HUDEP-2 (cell line): ENCODE measurements around the gene ADCK1.
"Not testable (repeated sequence)": the region's sequence is repeated elsewhere in the genome, so short reads cannot be mapped to it uniquely, and the experiment has no call there.

Source experiments
- DNase-seq, 76 experiments: peaks; one replicate each; lab custom pipeline; 2025; ENCODE audit not compliant: unreplicated experiment in 76 of 76; lab: John Stamatoyannopoulos, UW

ADCK1 gene, protein sequence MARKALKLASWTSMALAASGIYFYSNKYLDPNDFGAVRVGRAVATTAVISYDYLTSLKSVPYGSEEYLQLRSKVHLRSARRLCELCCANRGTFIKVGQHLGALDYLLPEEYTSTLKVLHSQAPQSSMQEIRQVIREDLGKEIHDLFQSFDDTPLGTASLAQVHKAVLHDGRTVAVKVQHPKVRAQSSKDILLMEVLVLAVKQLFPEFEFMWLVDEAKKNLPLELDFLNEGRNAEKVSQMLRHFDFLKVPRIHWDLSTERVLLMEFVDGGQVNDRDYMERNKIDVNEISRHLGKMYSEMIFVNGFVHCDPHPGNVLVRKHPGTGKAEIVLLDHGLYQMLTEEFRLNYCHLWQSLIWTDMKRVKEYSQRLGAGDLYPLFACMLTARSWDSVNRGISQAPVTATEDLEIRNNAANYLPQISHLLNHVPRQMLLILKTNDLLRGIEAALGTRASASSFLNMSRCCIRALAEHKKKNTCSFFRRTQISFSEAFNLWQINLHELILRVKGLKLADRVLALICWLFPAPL

DNA sequence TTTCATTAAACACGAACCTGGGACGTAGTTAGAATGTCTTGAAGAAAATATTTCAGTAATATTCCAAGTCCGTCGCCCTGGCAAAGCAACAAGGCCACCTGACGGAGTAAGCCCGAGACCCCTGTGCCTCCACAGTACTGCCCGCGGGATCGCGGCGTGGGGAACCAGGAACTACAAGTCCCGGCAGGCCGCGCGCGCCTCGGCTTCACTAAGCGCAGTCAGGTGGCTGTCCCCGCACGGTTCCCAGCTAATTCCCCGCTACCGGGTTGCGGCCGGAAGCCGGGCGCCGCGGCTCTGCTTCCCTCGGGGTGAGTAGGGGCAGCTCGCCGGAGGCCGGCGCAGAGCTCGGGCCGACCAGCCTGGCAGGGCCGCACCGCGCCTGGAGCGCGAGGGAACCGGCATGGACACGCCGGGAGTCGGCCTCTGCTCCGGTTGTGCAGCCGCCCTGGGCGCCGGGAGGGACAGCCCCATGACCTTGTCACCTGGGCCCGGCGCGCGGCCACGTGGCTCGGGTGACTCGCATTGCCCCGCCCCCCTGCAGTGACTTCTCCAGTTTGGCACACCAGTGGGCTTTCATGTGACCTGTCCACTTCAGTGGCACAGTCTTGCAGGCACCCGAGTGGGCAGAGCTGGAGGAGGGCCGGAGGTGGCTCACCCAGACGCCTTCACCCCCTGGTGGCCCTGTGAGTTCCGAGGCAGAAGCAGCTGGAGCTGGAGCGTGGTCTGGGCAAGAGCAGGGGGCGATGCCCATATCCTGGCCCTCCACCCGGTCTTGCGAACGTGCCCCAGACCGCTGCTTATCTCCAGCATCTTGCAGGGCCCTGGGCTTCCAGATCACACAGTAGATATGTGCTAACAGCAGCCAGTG, at the start of gene ADCK1:
ADCK1 (plus strand) TSS at position 247 of the 868 bp plus-strand sequence. CDS start 18,870 bp downstream, outside the sequence.
- DNase-seq, result peak; percentile 14 to 94 (median 82)

DNA sequence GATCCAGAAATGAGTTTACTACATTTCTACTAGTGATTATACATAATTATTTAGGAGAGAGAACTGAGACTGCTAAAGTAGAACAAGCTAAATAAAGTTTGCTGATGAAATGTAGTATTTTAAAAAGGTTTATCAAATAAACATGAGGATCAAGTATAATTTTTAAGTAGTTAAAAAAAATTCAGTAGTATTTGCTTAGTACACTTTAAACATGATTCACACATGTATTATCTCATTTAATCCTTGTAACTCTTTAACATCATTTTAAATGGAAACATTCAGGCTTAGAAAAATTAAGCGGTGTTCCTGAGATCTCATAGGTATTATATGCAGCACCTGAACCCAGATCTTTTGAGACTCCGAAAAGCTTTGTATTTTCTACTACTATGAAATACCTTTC, 47.6 kb upstream of the ADCK1 start:
- DNase-seq, result no peak

DNA sequence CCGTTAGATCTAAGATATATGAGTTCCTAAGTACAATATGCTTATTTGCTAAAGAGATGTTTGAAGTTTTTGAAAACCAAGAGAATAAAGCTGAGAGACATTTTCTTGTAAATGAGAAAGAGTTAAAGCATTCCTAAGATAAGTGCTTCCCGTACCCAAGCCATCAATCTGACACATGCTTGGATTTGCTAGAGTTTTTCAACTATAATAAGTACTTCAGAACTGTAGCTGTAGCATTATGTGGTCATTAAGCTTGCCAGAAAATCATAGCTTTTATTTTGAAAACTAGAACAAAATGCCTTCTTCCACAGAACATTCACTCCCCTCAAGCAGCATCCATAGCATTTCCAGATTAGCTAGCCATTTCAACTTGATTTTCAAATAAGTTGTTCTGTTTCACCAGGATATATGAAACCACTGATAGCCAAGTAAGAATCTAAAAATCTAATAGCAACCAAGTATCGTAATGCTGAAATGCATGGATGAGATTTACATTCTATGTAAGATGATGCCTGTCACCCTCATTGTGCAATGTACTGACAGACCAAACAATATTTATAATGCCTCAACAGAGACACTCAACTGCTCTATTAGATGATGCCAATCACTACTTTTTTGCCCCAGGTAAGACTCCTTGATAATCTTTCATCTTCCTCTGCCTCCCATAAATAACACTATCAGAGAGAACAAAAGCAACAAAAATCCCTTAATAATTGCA, 47.0 kb upstream of the ADCK1 start:
- no peak for DNase-seq

DNA sequence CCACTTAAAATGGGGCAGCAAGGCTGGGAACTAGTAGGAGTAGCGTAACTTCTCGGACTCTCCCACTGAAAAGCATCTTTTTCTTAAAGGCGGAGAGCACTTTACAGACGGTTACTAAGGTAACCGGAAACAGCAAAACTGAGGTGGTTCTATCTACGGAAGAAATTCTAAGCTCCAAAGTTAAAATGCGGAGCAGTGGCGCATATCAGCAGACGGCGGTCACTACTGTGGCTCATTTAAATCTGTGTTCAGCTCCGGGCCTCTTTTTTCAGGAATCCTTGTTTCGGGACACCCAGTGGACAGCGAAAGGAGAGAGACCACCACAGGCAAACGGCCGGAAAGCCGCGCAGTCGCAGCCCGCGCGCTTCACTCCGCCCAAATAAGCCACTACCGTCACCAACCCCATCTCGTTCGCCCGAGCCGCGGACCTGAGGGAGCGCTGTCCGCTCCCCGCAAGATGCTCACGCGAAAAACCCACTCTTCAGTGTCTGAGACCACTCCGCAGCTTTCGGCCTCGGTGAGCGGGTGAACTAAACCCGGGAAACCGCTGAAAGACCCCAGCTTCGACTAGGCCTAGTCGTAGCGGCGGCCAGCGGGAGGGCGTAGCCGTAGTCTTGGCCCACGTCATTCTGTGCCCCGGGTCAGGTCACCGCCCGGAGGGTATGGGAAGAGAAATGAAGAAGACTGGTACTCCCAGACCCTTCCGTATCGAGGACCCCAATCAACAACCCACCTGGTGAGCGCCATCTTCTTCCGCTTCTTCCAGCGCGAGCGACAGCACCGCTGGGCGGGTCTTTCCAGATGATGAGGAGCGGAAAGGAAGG, 39.3 kb upstream of the ADCK1 start, which contains the start of gene SNW1:
SNW1 (minus strand) TSS at position 776 of the 824 bp plus-strand sequence; CDS start at position 747, 29 bp downstream.
- DNase-seq, result peak in 65 of 76 experiments; percentile 4 to 92 (median 84)

DNA sequence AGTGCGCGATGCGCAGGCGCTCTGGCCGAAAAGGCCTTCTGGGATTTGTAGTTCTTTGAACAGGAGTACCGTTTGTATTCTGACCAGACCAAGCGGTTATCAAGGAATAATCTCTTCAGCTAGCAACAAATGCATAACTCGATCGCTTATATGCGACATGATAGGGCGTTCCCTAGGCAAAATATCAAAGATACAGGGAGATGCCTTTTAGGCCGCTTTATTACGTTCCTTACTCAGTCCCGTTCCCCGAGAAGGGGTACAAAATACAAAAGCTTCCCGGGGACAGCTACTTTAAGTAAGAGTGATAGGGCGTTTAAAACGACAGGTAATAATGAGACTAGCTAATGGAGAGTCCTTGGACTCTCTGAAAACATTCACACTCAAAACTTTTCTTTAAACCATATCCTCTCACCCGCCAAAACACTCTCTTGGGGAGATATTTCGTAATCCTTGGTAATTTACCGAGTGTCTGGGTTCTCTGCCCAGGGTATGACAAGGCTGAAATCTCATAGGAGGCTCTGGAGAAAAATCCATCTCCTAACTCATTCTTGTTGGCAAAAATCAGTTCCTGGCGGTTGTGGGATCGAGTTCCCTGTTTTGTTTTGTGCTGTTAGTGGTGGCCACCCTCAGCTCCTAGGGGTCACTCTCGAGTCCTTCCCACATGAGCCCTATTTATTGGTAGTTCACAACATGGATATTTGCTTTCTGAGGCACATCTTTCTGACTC, 38.5 kb upstream of the ADCK1 start:
- peak in 37 of 76 experiments; percentile 3 to 95 (median 81) for DNase-seq

DNA sequence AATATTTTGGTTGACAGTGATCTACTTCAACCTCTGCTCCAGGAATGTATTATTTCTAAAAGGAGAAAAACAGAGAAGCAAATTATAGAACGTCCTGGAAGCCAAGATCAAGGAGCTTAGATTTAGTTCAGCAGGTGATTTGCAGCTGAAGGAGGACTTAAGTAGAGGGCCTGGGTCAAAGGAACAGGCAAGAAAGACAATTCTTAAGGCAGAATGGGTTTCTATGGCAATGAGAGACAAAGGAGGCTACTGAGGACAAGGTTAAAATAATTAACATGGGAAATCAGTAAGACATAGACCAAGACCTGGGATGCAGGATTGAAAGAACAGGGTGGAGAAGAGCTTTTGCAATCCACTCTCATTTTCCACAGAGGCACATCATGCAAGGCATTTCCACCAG, 36.6 kb upstream of the ADCK1 start:
- DNase-seq, result no peak

DNA sequence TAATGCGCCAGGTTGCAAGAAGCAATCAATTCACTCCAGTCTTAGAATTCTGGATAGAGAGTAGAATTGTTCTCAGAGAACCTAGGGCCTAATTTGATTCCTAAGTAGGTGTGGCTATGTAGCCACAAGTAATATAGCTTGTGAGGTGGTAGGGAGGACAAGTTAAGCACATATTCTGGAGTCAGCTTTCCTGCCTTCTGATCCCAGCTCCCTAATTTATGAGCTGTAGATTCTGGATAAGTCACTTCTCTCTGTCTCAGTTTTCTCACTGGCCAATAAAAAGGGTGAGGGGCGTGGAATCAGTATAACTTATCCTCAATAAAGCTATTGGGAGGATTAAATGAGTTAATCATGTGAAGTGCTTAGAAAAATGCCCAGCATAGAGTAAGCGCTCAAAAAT, 35.9 kb upstream of the ADCK1 start:
- DNase-seq, result no peak

DNA sequence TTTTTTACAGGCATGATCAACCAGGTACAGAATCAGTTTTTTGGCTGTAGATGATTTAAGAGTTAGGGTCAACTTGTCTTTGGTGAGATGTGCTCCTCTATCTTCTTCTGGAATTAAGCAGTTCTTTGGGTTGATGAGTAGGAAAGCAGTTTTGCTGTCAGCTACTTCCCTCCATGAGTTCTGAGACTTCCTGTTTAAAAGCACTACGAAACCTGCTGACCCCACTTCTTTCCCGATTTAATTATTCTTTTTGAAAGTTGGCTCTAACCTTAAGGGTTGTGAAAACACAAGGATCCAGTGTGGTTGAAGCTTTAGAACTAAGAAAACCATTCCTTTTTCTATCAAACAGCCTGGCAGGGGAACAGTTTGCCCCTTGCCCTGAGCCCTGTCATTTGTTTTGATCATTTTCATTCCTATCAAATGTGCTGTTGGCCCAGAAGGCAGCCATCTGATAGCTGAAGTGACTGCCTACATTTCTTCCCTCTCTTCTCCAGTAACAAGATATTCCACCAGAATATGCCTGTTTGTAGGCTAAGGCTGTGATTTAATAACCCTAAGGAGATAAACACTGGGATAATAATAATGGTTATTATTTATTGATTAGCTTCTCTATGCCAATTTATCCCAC, 31.4 kb upstream of the ADCK1 start:
- not testable (repeated sequence) for DNase-seq

DNA sequence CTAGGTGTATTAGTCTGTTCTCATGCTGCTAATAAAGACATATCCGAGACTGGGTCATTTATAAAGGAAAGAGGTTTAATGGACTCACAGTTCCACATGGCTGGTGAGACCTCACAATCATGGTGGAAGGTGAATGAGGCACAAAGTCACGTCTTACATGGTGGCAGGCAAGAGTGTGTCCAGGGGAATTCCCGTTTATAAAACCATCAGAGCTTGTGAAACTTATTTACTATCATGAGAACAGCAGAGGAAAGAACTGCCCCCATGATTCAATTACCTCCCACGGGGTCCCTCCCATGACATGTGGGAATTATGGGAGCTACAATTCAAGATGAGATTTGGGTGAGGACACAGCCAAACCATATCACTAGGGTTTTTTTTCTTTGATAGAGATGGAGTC, 25.9 kb upstream of the ADCK1 start:
- not testable (repeated sequence) for DNase-seq

DNA sequence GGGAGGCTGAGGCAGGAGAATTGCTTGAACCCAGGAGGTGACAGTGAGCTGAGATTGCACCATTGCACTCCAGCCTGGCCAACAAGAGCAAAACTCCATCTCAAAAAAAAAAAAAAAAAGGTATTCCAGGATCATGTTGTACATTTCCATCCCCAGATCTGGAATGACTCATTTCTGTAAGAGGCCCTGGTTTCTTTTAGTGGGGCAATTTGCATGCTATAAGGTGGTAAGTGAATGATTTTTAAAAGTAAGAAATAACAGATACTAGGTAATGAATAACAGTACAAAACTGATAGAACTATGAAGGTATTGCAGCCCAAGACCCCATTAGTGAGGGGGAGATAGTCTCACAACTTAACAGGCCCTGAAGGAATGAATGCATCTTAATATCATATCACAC, 17.7 kb upstream of the ADCK1 start:
- DNase-seq, result no peak

DNA sequence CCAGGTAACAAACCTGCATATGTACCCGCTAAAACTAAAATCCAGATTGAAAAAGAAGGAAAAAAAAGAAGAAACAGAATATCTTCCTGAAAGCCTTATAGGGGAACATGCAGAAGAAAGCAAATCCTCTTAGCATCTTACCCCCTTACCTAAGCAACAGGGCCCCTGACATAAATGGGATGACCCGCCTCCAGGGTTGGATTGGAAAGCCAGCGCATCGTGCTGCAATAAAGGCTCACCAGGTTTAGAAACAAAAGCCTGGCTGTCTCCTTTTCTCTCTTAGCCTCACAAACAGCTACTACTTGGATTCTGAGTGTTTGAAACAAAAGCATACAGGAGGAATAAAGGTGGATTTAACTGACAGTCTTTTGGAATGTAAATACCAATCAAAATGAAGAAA, 13.8 kb upstream of the ADCK1 start:
- no peak for DNase-seq

DNA sequence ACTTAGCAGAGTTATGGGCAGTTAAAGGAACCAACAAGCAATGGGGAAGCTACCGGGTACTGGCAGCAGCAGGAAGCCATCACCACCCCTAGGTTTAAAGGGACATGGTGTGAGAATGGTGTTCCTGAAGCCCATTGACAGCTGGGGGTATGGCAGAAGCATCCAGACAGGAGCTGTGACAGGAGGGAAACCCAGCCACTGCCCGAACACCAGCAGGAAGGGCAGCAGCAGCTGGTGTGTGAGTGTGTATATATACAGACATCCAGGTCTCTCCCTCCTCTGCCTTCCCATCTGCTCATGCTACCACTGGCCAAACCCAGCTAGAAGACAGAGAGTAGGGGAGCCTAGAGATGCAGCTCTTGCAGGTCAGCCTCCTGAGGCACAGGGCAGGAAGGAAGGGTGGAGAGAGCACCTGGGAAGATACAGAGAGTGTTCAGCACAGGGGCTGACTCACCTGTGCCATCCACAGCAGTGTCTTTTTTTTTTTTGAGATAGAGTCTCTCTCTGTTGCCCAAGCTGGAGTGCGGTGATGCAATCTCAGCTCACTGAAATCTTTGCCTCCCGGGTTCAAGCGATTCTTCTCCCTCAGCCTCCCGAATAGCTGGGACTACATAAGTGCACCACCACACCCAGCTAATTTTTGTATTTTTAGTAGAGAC, 9.2 kb upstream of the ADCK1 start:
- DNase-seq, result no peak

DNA sequence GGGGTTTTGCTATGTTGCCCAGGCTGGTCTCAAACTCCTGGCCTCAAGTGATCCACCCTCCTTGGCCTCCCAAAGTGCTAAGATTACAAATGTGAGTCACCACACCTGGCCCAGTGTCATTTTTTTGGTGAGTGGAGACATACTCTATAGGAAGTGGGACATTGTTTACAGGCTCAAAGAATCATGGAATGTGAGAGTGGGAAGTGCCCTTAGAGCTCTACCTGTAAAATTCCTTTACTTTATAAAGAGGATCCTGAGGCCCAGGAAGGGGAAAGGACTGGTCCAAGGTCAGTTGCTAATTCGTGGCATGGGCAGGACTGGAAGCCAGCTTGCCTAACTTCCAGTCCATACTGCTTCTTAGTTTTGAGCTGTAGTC, 8.7 kb upstream of the ADCK1 start:
- no peak for DNase-seq

DNA sequence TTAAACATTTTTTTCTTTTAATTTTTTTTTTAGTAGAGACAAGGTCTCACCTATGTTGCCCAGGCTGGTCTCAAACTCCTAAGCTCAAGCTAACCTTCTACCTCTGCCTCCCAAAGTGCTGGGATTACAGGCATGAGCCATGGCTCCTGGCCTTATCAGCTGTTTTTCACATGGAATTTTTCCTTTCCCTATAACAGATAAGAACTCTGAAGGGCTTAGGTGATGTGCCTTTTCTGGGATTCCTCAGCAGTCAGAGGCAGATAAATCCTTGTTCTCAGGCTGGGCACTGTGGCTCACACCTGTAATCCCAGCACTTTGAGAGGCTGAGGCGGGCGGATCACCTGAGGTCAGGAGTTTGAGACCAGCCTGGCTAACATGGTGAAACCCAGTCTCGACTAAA, 6.7 kb upstream of the ADCK1 start:
- DNase-seq, result not testable (repeated sequence)

DNA sequence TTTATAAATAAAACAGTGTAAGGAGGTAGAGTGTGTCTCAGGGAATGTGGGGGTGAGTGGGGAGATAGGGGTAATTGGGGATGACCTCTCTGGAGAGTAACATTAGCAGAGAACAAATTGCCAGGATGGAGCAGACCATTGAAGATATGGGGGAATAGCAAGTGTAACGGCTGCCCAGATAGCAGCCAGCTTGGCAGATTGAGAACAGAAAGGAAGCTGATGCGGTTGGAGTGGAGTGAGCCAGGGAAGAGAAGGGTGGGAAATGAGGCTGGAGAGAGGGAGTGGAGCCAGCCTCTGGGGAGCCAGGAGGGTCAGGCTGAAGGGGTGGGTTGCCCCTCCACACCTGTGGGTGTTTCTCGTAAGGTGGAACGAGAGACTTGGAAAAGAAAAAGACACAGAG, 5.6 kb upstream of the ADCK1 start:
- DNase-seq, result no peak

DNA sequence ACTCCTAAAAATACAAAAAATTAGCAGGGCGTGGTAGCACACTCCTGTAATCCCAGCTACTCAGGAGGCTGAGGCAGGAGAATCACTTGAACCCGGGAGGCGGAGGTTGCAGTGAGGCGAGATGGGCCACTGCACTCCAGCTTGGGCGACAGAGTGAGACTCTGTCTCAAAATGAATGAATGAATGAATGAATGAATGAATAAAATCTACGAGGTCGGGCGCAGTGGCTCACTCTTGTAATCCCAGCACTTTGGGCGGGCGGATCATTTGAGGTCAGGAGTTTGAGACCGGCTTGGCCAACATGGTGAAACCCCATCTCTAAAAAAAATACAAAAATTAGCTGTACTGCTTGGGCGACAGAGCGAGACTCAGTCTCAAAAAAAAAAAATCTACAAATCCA, 453 bp upstream of the ADCK1 start:
- DNase-seq, result not testable (repeated sequence)

DNA sequence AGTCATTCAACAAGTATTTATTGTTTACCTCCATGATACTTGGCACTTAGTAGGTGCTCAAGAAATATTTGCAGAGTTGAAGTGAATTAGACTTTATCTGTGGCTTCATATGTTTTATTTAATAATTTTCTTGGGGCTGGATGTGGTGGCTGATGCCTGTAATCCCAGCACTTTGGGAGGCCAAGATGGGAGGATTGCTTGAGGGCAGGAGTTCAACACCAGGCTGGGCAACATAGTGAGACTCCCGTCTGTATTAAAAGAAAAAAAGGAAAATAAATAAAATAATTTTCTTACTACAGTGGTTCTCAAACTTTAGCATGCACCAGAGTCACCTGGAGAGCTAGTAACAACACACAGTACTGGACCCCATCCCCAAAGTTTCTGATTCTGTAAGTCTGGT, 905 bp downstream of the ADCK1 start:
- DNase-seq, result no peak

DNA sequence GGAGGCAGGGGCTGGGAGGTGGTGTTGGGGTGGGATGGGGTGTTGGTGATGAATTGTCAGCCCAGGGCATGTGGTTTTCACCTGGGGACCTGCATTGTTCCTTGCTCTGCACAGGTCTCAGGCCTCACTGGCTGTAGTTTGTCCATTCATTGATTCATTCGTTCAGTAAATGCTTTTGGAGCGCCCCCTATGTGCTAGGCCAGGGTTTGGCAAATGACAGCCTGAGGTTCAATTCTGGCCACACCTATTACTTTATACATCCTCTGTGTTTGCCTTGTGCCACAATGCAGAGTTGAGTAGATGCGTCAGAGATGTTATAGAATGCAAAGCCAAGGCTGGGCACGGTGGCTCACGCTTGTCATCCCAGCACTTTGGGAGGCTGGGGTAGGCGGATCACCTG, 4.7 kb downstream of the ADCK1 start:
- DNase-seq, result peak in 41 of 76 experiments; percentile 6 to 56 (median 25)
